Naive thymus-derived CD4-positive, alpha-beta T cell (primary cell): ENCODE data around the gene MED10. TPM values are rescaled to one million over a fixed set of nuclear protein-coding genes. Genes with fewer than 3 reads are reported as not detected.

Experiments
- ATAC-seq: fragments of 150-1000 bp; cut with Tn5 transposase; 2 replicates; pipeline ENCODE4 v1.10.0; 2021; ENCODE audit warnings: mild to moderate bottlenecking, moderate library complexity
- CTCF ChIA-PET: fragments of 350-600 bp; sonication (Branson Sonifier 250); formaldehyde crosslinking; loops from one replicate; lab custom pipeline; 2021; ENCODE audit warnings: antibody characterized with exemption; lab: Charles Lee
- POLR2A ChIA-PET: fragments of 350-600 bp; sonication (Branson Sonifier 250); formaldehyde crosslinking; loops from one replicate; lab custom pipeline; 2021; ENCODE audit warnings: antibody characterized with exemption, inconsistent platforms; lab: Charles Lee
- DNase-seq, 9 donors: peaks; one replicate each; pipeline versions ENCODE4 v3.0.0 to v3.0.0-alpha.2; 2020 to 2022; ENCODE audit warnings: mixed read lengths in 1 of 9
- H3K27ac ChIP-seq: one replicate; pipeline ENCODE4 v1.7.0; 2013; ENCODE audit warnings: mild to moderate bottlenecking, low read depth, low read length, moderate library complexity
- H3K27me3 ChIP-seq, 2 donors: one replicate each; pipeline ENCODE4 v1.7.0; 2013; ENCODE audit warnings: low read length in 2 of 2, mild to moderate bottlenecking in 2 of 2, moderate library complexity in 2 of 2; ENCODE audit not compliant: control insufficient read depth in 2 of 2, insufficient read depth in 2 of 2
- H3K36me3 ChIP-seq, 3 experiments: 1 replicate in 2 of 3; 2 replicates in 1 of 3; pipeline ENCODE4 v1.7.0; 2013; ENCODE audit warnings: low read length in 3 of 3, mild to moderate bottlenecking in 3 of 3, moderate library complexity in 1 of 3; ENCODE audit not compliant: insufficient read depth in 3 of 3, control insufficient read depth in 2 of 3
- H3K4me1 ChIP-seq, 2 donors: one replicate each; pipeline ENCODE4 v1.7.0; 2013; ENCODE audit warnings: low read length in 2 of 2, mild to moderate bottlenecking in 2 of 2, moderate library complexity in 1 of 2; ENCODE audit not compliant: control insufficient read depth in 2 of 2, insufficient read depth in 2 of 2
- H3K4me3 ChIP-seq: 2 replicates; pipeline ENCODE4 v1.7.0; 2013; ENCODE audit warnings: mild to moderate bottlenecking, low read length
- H3K9me3 ChIP-seq, 3 experiments: 1 replicate in 2 of 3; 2 replicates in 1 of 3; pipeline ENCODE4 v1.7.0; 2013; ENCODE audit warnings: low read length in 3 of 3; ENCODE audit not compliant: control insufficient read depth in 2 of 3
- H3K27ac Mint-ChIP-seq, 9 donors: one replicate each; pipeline ENCODE4 v1.8.0; 2020 to 2022; ENCODE audit warnings: mixed read lengths in 9 of 9, mild to moderate bottlenecking in 8 of 9, moderate library complexity in 5 of 9, inconsistent platforms in 2 of 9
- H3K27me3 Mint-ChIP-seq, 5 donors: one replicate each; pipeline ENCODE4 v1.8.0; 2021 to 2022; ENCODE audit warnings: mixed read lengths in 5 of 5, mild to moderate bottlenecking in 1 of 5
- H3K36me3 Mint-ChIP-seq, 5 donors: one replicate each; pipeline ENCODE4 v1.8.0; 2020 to 2022; ENCODE audit warnings: mixed read lengths in 5 of 5, mild to moderate bottlenecking in 3 of 5, inconsistent platforms in 1 of 5
- H3K4me1 Mint-ChIP-seq, 7 donors: one replicate each; pipeline ENCODE4 v1.8.0; 2020 to 2022; ENCODE audit warnings: mixed read lengths in 7 of 7, mild to moderate bottlenecking in 3 of 7, inconsistent platforms in 1 of 7
- H3K4me3 Mint-ChIP-seq, 10 donors: one replicate each; pipeline ENCODE4 v1.8.0; 2020 to 2022; ENCODE audit warnings: mild to moderate bottlenecking in 10 of 10, mixed read lengths in 10 of 10, moderate library complexity in 6 of 10, inconsistent platforms in 2 of 10
- H3K9me3 Mint-ChIP-seq, 11 donors: one replicate each; pipeline ENCODE4 v1.8.0; 2020 to 2022; ENCODE audit warnings: mixed read lengths in 11 of 11, mild to moderate bottlenecking in 4 of 11, inconsistent platforms in 1 of 11, moderate library complexity in 1 of 11
- intact Hi-C, 2 donors: fragments of 100-400 bp; cut with micrococcal nuclease; formaldehyde crosslinking; loops; one replicate each; pipeline ENCODE4 v1.15.1; 2023
- polyA plus RNA-seq, 2 donors: library from polyadenylated mRNA; unstranded; fragments of 300-500 nt; fragmentation: Illumina TruSeq; gene quantifications; one replicate each; pipeline ENCODE4 v1.2.3, GENCODE V29; 2021
- total RNA-seq, 6 experiments: library from RNA in 5 of 6; stranded (reverse) in 5 of 6; gene quantifications; 1 replicate in 5 of 6; 2 replicates in 1 of 6; pipeline ENCODE4 v1.2.3 and lab custom pipeline; 2021 to 2026

MED10 gene
- total and polyA plus RNA-seq, 7 experiments from 2014 or later = 46.0 to 121 (median 62.2) TPM

DNA sequence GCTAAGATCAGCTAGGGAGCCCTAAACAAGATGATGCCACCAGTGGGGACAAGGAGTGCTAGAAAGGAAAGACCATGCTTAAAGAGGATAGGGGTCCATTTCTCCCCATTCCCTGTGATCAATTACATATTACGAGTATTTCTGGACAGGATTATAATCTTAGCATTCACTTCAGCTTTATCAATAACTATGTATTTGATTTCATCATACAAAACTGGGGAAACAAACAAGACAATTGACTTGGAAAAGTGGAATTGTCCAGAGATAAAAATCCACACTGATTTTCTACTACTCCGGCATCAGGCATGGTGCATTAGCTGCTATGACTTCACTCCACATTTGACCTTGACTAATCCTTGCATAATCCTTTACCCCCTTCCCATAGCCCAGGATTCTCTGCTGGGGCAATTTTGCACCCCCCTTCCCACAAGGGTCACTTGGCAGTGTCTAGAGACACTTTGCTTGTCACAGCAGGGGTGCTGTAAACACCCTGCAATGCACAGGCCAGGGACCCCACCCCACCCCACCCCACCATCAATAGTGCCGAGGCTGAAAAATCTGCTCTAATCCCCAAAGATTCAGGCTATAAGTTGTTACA, 40.4 kb upstream of the MED10 start:
- ATAC-seq = no peak
- intact Hi-C loops = no loop called here
- Histone ChIP-seq H3K9me3 (no peaks in the 10 kb centered on the region), H3K27ac (no peak overlapping the region), H3K4me1 (no peaks in the 10 kb centered on the region), H3K27me3 (no peaks in the 10 kb centered on the region), H3K36me3 (no peaks in the 10 kb centered on the region), H3K4me3 (no peak overlapping the region)
- no peaks in the 10 kb centered on the region for H3K4me1 Mint-ChIP-seq
- no peak for DNase-seq
- H3K9me3 Mint-ChIP-seq = no peaks in the 10 kb centered on the region
- ChIA-PET CTCF (no interaction called here), POLR2A (no interaction called here)
- H3K27me3 Mint-ChIP-seq = peaks cover 0 to 28% (median 6%) of the 10 kb centered on the region in 5 donors
- no peak overlapping the region for H3K4me3 Mint-ChIP-seq
- no peaks in the 10 kb centered on the region for H3K36me3 Mint-ChIP-seq
- no peak overlapping the region for H3K27ac Mint-ChIP-seq

DNA sequence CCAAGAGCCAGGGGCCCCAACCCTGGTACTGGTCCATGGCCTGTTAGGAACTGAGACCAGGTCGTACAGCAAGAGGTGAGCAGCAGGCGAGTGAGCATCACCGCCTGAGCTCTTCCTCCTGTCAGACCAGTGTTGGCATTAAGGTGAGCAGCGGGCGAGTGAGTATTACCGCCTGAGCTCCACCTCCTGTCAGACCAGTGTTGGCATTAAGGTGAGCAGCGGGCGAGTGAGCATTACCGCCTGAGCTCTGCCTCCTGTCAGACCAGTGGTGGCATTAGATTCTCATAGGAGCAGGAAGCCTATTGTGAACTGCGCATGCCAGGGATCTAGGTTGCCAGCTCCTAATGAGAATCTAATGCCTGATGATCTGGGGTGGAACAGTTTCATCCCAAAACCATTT, 39.3 kb upstream of the MED10 start:
- no peaks in the 10 kb centered on the region for H3K4me1 Mint-ChIP-seq
- H3K27ac Mint-ChIP-seq = no peak overlapping the region
- H3K27me3 Mint-ChIP-seq = peaks cover 0 to 25% (median 6%) of the 10 kb centered on the region in 5 donors
- H3K4me3 Mint-ChIP-seq = no peak overlapping the region
- no peaks in the 10 kb centered on the region for H3K36me3 Mint-ChIP-seq
- Histone ChIP-seq H3K27me3 (no peaks in the 10 kb centered on the region), H3K4me1 (no peaks in the 10 kb centered on the region), H3K9me3 (no peaks in the 10 kb centered on the region), H3K27ac (no peak overlapping the region), H3K4me3 (no peak overlapping the region), H3K36me3 (no peaks in the 10 kb centered on the region)
- DNase-seq (no peak), ATAC-seq (no peak)
- no peaks in the 10 kb centered on the region for H3K9me3 Mint-ChIP-seq
- ChIA-PET CTCF (no interaction called here), POLR2A (no interaction called here)
- intact Hi-C loops = no loop called here

DNA sequence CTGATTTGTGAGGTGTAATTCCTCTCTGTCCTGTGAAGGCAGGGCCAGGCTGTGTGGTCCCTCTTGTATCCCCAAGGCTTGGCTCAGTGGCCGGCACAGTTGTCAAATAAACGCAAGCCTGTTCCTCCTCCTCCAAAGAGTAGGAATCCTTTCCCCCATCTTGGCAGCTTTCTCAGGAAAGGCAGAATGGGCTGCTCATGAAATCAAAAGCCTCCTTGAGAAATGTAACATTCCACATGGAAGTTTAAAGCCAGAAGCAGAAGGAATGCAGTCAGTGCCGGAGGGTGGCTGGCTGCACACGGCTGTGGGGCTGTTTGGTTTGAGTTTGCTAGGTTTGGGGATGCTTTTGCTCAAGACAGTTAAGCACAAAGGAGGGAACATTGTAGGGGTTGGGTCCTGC, 34.5 kb upstream of the MED10 start:
- H3K4me3 ChIP-seq = no peak overlapping the region
- no peaks in the 10 kb centered on the region for H3K4me1 ChIP-seq
- peaks cover 0 to 1% (median 0%) of the 10 kb centered on the region in 7 donors for H3K4me1 Mint-ChIP-seq
- no peak for DNase-seq
- peaks cover 0 to 4% (median 0%) of the 10 kb centered on the region in 11 donors for H3K9me3 Mint-ChIP-seq
- ATAC-seq = no peak
- ChIA-PET POLR2A (no interaction called here), CTCF (no interaction called here)
- no peak overlapping the region for H3K4me3 Mint-ChIP-seq
- no peaks in the 10 kb centered on the region for H3K9me3 ChIP-seq
- H3K36me3 Mint-ChIP-seq = no peaks in the 10 kb centered on the region
- H3K27ac Mint-ChIP-seq = no peak overlapping the region
- H3K27me3 Mint-ChIP-seq = peaks cover 0 to 25% (median 4%) of the 10 kb centered on the region in 5 donors
- no peaks in the 10 kb centered on the region for H3K36me3 ChIP-seq
- no peak overlapping the region for H3K27ac ChIP-seq
- intact Hi-C loops = no loop called here
- no peaks in the 10 kb centered on the region for H3K27me3 ChIP-seq

DNA sequence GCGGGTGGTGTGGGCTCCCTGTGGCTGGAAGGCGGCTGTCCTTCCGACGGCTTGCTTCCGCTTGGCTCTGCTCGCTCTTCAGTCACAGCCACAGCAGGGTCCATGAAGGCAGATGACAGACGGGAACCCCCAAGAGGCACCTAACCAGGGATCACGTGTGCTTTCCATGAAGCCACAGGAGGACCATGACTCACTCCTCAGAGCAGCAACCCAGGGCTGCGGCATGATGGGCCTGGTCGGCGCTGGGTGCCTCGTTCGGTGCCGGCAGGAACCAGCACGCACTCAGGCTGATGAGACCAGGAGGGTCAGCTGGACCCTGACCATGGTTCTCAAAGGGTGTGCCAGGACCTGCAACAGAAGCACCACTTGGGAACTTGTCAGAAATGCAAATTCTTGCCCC, 32.8 kb upstream of the MED10 start:
- no peaks in the 10 kb centered on the region for H3K36me3 ChIP-seq
- Mint-ChIP-seq H3K9me3 (peaks cover 0 to 4% (median 0%) of the 10 kb centered on the region in 11 donors), H3K27ac (no peak overlapping the region), H3K4me3 (no peak overlapping the region), H3K4me1 (peaks cover 0 to 1% (median 0%) of the 10 kb centered on the region in 7 donors), H3K36me3 (no peaks in the 10 kb centered on the region), H3K27me3 (peaks cover 0 to 34% (median 4%) of the 10 kb centered on the region in 5 donors)
- ChIA-PET CTCF (no interaction called here), POLR2A (no interaction called here)
- no peak for ATAC-seq
- intact Hi-C loops = no loop called here
- no peaks in the 10 kb centered on the region for H3K27me3 ChIP-seq
- H3K4me3 ChIP-seq = no peak overlapping the region
- H3K9me3 ChIP-seq = no peaks in the 10 kb centered on the region
- DNase-seq = no peak
- no peak overlapping the region for H3K27ac ChIP-seq
- H3K4me1 ChIP-seq = no peaks in the 10 kb centered on the region

DNA sequence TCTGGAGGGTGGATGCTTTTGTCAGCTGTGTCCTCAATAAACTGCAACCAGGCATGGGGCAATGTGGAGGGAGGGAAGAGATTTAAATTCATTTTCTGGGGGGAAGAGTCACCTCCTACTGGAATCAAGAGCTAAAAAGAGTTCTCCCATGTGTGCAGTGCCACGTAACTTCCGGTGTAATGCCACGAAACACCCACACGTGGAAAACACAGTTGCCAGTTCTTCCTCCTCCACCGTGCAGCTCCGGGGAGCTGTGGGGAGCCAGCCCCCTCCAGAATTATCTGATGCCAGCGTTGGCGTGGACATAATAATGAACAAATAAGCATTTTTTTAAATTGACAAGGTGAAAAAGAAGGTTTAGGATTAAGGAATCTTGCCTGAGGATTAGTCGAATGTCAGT, 32.1 kb upstream of the MED10 start:
- DNase-seq = no peak
- H3K4me3 Mint-ChIP-seq = no peak overlapping the region

DNA sequence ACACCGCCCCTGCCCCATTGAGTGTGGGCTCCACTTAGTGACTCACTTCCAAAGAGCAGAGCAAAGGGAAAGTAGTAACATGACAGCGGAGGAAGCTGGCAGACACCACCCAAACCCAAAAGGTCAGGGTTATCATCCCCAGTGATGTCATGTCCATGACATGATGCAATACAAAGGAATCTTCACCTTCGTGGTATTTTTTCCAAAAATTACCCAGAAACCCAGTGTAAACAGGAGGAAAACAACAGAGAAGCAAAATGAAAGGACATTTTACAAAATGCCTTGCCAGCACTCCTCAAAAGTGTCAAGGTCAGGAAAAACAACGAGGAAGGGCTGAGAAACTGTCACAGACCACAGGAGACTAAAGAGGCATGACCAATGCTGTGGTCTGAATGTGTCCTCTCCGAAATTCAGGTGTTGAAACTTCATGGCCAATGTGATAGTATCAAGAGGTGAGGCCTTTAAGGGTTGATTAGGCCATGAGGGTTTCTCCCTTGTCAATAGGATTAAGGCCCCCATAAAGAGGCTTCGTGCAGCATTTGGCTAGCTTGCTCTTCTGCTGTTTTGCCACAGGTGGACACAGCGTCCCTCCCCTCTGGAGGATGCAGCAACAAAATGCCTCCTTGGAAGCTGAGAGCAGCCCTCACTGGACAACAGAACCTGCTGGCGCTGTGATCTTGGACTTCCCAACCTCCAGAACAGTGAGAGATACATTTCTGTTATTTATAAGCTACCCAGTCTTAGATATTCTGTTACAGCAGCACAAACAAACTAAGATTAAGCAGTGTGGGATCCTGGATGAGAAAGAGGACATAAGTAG, 30.5 kb upstream of the MED10 start:
- intact Hi-C loops = no loop called here
- Mint-ChIP-seq H3K4me3 (no peak overlapping the region), H3K27me3 (peaks cover 0 to 35% (median 4%) of the 10 kb centered on the region in 5 donors), H3K9me3 (peaks cover 0 to 4% (median 0%) of the 10 kb centered on the region in 11 donors), H3K36me3 (no peaks in the 10 kb centered on the region), H3K27ac (peak overlapping the region in 1 of 9 donors; percentile 36), H3K4me1 (peaks cover 0 to 1% (median 0%) of the 10 kb centered on the region in 7 donors)
- DNase-seq (no peak), ATAC-seq (no peak)
- H3K36me3 ChIP-seq = no peaks in the 10 kb centered on the region
- no peak overlapping the region for H3K4me3 ChIP-seq
- ChIA-PET CTCF (no interaction called here), POLR2A (no interaction called here)
- H3K27me3 ChIP-seq = no peaks in the 10 kb centered on the region
- H3K9me3 ChIP-seq = no peaks in the 10 kb centered on the region
- H3K4me1 ChIP-seq = no peaks in the 10 kb centered on the region
- H3K27ac ChIP-seq = no peak overlapping the region

More for the DNA sequence above, 32.1 kb upstream of the MED10 start:
- Histone ChIP-seq H3K4me1 (no peaks in the 10 kb centered on the region), H3K9me3 (no peaks in the 10 kb centered on the region), H3K36me3 (no peaks in the 10 kb centered on the region), H3K4me3 (no peak overlapping the region), H3K27me3 (no peaks in the 10 kb centered on the region), H3K27ac (no peak overlapping the region)
- intact Hi-C loops = no loop called here
- H3K36me3 Mint-ChIP-seq = no peaks in the 10 kb centered on the region
- POLR2A ChIA-PET = no interaction called here
- peaks cover 0 to 1% (median 0%) of the 10 kb centered on the region in 7 donors for H3K4me1 Mint-ChIP-seq
- peaks cover 0 to 36% (median 4%) of the 10 kb centered on the region in 5 donors for H3K27me3 Mint-ChIP-seq
- CTCF ChIA-PET = no interaction called here
- no peak overlapping the region for H3K27ac Mint-ChIP-seq
- H3K9me3 Mint-ChIP-seq = peaks cover 0 to 4% (median 0%) of the 10 kb centered on the region in 11 donors
- ATAC-seq = no peak
